ENCODE data around the gene WDFY2. TPM values are rescaled to one million over a fixed set of nuclear protein-coding genes. Genes with fewer than 3 reads are reported as not detected.

WDFY2 gene
- total and polyA plus RNA-seq, 2 of the 13 experiments (the other 11 are each of a cell fraction or from before 2014, with no cell fraction given), result 22.6 to 27.0 TPM

DNA sequence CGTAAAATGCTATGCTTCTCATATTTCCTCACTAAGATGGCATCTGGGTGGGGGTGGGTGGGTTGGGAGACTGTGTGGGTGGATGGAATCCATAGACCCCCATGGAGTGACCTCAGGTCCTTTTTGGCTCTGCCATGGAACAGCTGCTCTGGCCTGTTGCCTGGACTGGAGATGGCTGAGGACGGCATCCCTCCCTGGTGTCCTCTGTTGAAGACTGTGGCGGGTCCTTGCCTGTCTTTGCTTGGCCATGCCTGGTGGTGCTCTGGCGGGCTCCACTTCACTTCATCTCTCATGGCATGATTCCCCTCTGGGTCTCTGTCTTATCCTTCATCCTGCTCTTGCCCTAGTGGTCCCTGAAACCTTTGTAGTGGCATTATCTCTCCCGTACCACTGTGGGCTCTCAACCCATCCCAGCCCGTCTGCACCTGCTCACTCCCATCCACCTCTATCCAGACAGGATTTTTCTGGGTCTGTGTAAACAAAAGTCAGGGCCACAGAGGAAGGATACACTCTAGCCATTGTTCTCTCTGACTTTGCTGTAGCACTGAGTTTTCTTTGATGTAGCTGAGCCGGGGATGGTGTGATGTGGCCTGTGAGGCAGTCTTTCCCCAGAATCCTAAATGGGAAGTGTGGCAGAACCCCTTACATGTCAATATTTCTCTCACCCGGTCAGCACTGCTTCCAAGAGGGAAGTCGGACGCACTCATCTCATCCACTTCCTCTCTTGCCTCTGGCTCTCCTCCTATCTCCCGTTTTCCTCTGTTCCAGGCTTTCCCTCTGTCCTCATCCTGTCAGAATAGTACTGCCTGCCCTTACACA lies 36.1 kb downstream of the WDFY2 start (continued):
- TF ChIP-seq, protein P1, sequence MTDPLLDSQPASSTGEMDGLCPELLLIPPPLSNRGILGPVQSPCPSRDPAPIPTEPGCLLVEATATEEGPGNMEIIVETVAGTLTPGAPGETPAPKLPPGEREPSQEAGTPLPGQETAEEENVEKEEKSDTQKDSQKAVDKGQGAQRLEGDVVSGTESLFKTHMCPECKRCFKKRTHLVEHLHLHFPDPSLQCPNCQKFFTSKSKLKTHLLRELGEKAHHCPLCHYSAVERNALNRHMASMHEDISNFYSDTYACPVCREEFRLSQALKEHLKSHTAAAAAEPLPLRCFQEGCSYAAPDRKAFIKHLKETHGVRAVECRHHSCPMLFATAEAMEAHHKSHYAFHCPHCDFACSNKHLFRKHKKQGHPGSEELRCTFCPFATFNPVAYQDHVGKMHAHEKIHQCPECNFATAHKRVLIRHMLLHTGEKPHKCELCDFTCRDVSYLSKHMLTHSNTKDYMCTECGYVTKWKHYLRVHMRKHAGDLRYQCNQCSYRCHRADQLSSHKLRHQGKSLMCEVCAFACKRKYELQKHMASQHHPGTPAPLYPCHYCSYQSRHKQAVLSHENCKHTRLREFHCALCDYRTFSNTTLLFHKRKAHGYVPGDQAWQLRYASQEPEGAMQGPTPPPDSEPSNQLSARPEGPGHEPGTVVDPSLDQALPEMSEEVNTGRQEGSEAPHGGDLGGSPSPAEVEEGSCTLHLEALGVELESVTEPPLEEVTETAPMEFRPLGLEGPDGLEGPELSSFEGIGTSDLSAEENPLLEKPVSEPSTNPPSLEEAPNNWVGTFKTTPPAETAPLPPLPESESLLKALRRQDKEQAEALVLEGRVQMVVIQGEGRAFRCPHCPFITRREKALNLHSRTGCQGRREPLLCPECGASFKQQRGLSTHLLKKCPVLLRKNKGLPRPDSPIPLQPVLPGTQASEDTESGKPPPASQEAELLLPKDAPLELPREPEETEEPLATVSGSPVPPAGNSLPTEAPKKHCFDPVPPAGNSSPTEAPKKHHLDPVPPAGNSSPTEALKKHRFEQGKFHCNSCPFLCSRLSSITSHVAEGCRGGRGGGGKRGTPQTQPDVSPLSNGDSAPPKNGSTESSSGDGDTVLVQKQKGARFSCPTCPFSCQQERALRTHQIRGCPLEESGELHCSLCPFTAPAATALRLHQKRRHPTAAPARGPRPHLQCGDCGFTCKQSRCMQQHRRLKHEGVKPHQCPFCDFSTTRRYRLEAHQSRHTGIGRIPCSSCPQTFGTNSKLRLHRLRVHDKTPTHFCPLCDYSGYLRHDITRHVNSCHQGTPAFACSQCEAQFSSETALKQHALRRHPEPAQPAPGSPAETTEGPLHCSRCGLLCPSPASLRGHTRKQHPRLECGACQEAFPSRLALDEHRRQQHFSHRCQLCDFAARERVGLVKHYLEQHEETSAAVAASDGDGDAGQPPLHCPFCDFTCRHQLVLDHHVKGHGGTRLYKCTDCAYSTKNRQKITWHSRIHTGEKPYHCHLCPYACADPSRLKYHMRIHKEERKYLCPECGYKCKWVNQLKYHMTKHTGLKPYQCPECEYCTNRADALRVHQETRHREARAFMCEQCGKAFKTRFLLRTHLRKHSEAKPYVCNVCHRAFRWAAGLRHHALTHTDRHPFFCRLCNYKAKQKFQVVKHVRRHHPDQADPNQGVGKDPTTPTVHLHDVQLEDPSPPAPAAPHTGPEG (CRISPR knock-in tag; IDR thresholded peaks at IDR 0.05), result no peak
- TF ChIP-seq CBFB (CRISPR knock-in tag; IDR thresholded peaks at IDR 0.05) (no peak), ZKSCAN1 (IDR thresholded peaks at IDR 0.05; ENCODE audit: low read length) (no peak), MTF2 (CRISPR knock-in tag; IDR thresholded peaks at IDR 0.05; ENCODE audit: borderline replicate concordance) (no peak), ZNF235 (CRISPR knock-in tag; IDR thresholded peaks at IDR 0.05; ENCODE audit: borderline replicate concordance) (no peak), ZNF678 (CRISPR knock-in tag; IDR thresholded peaks at IDR 0.05) (no peak), MEIS1 (CRISPR knock-in tag; IDR thresholded peaks at IDR 0.05; ENCODE audit: borderline replicate concordance) (0 out of 2 replicates have a peak, but pooled peaks have one; percentile 60), HMG20B (CRISPR knock-in tag; conservative IDR thresholded peaks at IDR 0.05) (0 out of 2 replicates have a peak, but pooled peaks have one; percentile 41), CAMTA2 (CRISPR knock-in tag; IDR thresholded peaks at IDR 0.05; ENCODE audit: borderline replicate concordance) (no peak), ZNF891 (CRISPR knock-in tag; IDR thresholded peaks at IDR 0.05) (peak; percentile 16; the same call in 1 of the 2 replicates), ISX (CRISPR knock-in tag; conservative IDR thresholded peaks at IDR 0.05) (no peak), NR2C2 (CRISPR knock-in tag; IDR thresholded peaks at IDR 0.05; ENCODE audit: borderline replicate concordance) (no peak)
- TF ChIP-seq, protein P2, sequence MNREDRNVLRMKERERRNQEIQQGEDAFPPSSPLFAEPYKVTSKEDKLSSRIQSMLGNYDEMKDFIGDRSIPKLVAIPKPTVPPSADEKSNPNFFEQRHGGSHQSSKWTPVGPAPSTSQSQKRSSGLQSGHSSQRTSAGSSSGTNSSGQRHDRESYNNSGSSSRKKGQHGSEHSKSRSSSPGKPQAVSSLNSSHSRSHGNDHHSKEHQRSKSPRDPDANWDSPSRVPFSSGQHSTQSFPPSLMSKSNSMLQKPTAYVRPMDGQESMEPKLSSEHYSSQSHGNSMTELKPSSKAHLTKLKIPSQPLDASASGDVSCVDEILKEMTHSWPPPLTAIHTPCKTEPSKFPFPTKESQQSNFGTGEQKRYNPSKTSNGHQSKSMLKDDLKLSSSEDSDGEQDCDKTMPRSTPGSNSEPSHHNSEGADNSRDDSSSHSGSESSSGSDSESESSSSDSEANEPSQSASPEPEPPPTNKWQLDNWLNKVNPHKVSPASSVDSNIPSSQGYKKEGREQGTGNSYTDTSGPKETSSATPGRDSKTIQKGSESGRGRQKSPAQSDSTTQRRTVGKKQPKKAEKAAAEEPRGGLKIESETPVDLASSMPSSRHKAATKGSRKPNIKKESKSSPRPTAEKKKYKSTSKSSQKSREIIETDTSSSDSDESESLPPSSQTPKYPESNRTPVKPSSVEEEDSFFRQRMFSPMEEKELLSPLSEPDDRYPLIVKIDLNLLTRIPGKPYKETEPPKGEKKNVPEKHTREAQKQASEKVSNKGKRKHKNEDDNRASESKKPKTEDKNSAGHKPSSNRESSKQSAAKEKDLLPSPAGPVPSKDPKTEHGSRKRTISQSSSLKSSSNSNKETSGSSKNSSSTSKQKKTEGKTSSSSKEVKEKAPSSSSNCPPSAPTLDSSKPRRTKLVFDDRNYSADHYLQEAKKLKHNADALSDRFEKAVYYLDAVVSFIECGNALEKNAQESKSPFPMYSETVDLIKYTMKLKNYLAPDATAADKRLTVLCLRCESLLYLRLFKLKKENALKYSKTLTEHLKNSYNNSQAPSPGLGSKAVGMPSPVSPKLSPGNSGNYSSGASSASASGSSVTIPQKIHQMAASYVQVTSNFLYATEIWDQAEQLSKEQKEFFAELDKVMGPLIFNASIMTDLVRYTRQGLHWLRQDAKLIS (CRISPR knock-in tag; IDR thresholded peaks at IDR 0.05), result no peak
- TF ChIP-seq, protein P3, sequence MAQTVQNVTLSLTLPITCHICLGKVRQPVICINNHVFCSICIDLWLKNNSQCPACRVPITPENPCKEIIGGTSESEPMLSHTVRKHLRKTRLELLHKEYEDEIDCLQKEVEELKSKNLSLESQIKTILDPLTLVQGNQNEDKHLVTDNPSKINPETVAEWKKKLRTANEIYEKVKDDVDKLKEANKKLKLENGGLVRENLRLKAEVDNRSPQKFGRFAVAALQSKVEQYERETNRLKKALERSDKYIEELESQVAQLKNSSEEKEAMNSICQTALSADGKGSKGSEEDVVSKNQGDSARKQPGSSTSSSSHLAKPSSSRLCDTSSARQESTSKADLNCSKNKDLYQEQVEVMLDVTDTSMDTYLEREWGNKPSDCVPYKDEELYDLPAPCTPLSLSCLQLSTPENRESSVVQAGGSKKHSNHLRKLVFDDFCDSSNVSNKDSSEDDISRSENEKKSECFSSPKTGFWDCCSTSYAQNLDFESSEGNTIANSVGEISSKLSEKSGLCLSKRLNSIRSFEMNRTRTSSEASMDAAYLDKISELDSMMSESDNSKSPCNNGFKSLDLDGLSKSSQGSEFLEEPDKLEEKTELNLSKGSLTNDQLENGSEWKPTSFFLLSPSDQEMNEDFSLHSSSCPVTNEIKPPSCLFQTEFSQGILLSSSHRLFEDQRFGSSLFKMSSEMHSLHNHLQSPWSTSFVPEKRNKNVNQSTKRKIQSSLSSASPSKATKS (CRISPR knock-in tag; IDR thresholded peaks at IDR 0.05), result no peak

Data from HepG2 (cell line).